ENCODE data around the gene YTHDF1.

GRCh38 chr20:63242736-63243135, 26.8 kb upstream of the YTHDF1 start:
- TF ChIP-seq POLR2A (IDR thresholded peaks at IDR 0.05) (no peak), CTCF (IDR thresholded peaks at IDR 0.05) (no peak)
